Mammary epithelial cell (primary cell): ENCODE results near the gene CTDSPL.

Experiments
- EZH2 ChIP-seq: IDR thresholded peaks from 2 replicates; pipeline ENCODE4 v1.6.1; 2012; ENCODE audit warnings: low read length, inconsistent platforms, borderline replicate concordance
- TF ChIP-seq, protein P1 (sequence below), 2 donors: IDR thresholded peaks in 1 of 2; conservative IDR thresholded peaks in 1 of 2; 2 replicates each; pipeline ENCODE4 v1.5.1; 2011 to 2012; ENCODE audit warnings: inconsistent platforms in 2 of 2, low read length in 2 of 2, mild to moderate bottlenecking in 2 of 2, control low read depth in 1 of 2, low read depth in 1 of 2; ENCODE audit not compliant: insufficient read depth in 1 of 2; ENCODE audit errors: extremely low read depth in 1 of 2

- TF ChIP-seq, protein P1, sequence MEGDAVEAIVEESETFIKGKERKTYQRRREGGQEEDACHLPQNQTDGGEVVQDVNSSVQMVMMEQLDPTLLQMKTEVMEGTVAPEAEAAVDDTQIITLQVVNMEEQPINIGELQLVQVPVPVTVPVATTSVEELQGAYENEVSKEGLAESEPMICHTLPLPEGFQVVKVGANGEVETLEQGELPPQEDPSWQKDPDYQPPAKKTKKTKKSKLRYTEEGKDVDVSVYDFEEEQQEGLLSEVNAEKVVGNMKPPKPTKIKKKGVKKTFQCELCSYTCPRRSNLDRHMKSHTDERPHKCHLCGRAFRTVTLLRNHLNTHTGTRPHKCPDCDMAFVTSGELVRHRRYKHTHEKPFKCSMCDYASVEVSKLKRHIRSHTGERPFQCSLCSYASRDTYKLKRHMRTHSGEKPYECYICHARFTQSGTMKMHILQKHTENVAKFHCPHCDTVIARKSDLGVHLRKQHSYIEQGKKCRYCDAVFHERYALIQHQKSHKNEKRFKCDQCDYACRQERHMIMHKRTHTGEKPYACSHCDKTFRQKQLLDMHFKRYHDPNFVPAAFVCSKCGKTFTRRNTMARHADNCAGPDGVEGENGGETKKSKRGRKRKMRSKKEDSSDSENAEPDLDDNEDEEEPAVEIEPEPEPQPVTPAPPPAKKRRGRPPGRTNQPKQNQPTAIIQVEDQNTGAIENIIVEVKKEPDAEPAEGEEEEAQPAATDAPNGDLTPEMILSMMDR (conservative IDR thresholded peaks at IDR 0.05 in 1 of 2, IDR thresholded peaks at IDR 0.05 in 1 of 2; ENCODE audit: extremely low read depth in 1 of 2, insufficient read depth in 1 of 2, low read depth in 1 of 2, low read length in 2 of 2), result no peak
- no peak for TF ChIP-seq EZH2
Measured at GRCh38 chr3:37907371-37907770, 45.7 kb downstream of the CTDSPL start.
